Measurements from ENCODE around the gene PPP2R2C.
A peak's percentile ranks its signal among the peaks of the same experiment; 100 is the strongest.

The PPP2R2C gene

DNA sequence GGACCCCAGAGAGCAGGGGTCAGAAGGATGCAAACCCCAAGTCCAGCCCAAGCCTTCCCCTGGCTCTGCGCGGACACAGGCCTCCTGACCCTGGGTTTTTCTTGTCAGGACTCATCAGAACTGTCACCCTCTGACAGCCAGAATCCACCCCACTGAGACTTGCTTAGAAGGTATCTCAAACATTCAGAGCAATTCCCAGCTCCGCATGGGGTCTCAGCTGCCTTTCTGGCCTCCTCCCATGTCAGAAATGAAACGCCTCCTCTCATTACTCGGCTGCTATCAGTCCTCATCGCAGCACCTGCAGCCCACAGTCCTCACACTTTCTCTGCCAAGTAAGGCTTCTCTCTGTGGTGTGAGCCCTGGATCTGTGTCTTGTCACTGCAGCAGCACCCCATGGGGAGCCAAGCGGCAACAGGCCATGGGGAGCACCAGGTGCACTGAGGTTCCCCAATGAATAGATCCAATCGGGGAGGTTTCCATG lies 105.0 kb downstream of the PPP2R2C start:
- no peak for DNase-seq (ENCODE audit: low spot score)

DNA sequence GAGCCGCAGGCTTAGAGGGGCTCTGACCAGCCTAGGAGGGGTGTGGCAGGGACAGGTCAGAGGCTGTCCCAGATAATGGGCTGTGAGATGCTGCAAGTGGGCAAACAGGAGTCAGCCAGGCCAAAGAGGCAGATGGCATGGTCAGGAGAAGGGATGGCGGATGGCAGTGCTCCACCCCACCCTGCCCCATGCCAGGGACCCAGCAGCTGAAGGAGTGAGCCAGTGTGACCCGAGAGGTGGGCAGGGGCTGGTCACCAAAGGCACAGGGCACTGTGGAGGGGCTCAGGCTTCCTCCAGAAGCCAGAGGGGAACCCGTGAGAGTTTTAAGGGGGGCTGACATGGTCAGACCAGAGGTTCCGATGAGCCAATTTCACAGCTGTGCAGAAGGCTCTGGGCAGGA lies 105.8 kb downstream of the PPP2R2C start:
- no peak for DNase-seq (ENCODE audit: low spot score)

DNA sequence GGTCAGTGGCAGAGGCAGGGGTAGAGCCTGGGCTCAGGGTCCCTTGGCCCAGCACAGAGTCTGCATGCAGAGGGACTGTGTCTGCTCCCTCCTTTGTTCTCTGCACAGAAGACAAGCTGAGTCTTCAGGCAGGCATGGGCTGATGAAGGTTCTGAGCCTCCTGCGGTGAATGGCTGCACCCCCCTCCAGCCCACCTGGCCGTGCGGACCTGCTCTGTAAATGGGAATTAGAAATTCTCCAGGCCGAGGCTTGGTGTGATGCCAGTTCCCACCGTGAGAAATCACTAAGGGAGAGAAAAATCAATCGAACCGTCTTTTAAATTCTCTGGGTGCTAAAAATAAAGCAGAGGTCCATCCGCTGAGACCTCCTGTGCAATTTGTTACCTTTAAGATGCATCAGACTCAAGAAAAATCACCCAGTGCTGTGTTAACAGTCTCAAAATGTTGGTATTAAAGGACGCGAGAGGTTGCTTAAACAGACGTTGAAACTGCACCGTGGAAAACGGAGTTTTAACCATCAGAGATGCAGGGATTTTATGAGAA lies 106.8 kb downstream of the PPP2R2C start:
- DNase-seq (ENCODE audit: low spot score), result no peak

DNA sequence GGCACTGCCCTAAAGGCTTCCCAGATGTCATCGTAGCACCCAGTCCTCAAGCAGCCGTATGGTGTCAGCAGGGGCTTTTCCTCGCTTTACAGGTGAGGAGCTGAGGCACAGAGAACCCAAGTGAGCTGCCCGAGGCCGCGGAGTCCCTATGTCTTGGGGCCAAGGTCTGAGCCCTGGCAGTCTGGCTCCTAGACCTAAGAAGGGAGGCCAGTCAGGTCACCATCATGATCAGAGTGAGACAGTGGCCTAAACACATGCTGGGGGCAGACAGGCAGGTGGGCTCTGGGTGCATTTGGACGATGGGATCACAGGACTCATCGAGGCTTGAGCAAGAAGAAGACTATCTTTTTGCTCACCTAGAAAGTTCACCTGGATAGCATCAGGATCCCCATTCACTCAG lies 107.8 kb downstream of the PPP2R2C start:
- DNase-seq (ENCODE audit: low spot score), result no peak

GRCh38 chr4:6364146-6364545 lies 108.3 kb downstream of the PPP2R2C start:
- DNase-seq (ENCODE audit: low spot score), result no peak

- DNase-seq (ENCODE audit: low spot score), result peak; percentile 12
Observed at GRCh38 chr4:6362896-6363295, 109.5 kb downstream of the PPP2R2C start.

- DNase-seq (ENCODE audit: low spot score), result no peak
Observed at GRCh38 chr4:6362243-6362885, 110.0 kb downstream of the PPP2R2C start.

DNA sequence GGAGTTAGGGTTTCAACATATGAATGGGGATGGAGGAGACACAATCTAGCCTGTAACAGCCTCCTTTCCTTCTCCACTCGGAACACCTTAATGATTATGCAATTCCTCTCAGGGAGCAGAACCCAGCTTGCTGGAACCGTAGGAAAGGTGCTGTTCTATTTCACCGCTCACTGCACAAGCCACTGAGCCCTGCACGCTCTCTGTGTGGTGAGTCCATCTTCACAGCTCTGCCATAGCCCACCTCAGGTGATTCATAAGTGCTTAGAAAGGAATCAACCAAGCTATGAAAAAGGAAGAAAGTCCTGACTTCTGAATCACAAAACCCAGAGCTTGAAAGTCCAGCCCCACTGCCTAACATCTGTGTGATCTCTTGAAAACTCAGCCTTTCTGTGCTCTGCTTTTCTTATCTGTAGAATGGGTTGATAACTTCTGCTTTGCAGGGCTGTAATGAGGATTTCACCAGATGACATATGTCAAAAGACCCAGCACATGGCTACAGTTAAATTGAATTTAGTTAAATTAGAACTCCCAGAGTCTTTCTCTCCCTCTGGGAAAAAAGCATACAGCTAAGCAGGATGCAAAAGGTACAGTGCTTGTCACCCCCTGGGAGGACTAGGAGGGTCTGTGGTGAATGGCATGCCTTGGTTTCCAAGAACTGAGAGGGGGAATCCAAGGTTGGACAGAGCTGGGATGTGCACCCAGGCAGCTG lies 111.2 kb downstream of the PPP2R2C start:
- DNase-seq (ENCODE audit: low spot score), result no peak

DNA sequence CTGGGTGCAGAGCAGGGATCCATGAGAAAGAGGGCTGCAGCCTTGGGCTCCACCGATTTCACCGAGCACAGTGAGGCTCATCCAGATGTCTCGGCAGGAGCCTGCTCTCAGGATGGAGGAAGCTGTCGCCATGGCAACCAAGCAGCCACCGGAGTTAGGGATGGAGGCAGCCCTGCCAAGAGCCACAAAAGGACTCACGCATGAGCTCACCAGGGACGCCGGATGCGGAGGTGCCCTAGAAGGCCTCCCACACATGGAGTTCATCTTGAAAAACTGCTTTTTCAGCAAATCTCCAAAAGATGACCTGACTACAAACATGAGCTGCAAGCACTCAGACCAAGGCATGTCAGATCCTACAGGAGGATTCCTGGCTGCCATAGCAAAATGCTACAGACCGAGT lies 112.0 kb downstream of the PPP2R2C start:
- no peak for DNase-seq (ENCODE audit: low spot score)

DNA sequence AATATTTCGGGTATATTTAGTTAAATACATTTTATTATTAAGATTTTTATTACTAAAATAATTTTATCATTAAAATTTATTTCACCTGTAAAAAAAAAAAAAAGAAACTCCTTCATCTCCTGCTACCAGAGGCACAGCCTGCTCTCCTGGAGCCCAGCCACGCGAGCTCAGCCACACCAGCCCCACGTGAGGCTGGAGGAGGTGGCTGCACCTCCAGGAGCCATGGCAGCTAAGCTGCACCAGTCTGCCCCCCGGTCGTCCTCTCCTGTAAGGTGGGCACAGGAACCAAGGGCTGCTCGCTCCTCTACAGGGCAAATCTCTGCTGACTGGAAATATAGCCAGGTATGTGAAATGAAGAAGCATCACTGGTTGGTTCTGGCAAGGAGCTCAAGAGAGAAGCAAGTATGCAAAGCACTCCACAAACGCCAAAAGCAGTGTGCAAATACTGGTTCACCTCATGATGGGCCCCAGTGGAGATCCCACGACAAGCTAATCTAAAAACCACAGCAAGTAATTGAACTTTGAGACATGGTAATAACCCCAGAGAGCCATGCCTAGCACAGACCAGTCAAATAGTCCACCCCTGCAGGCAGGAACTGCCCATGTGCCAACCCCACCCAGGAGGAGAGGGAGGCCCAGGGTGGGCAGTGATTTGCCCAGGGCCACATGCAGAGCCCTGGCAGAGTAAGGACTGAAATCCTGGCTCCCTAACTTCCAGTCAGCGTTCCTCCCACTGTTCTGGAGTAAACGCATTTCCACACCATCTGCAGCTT lies 112.7 kb downstream of the PPP2R2C start:
- DNase-seq (ENCODE audit: low spot score), result no peak

GRCh38 chr4:6357476-6357875 lies 114.9 kb downstream of the PPP2R2C start:
- no peak for DNase-seq (ENCODE audit: low spot score)

- DNase-seq (ENCODE audit: low spot score), result no peak
Observed at GRCh38 chr4:6356076-6356560, 116.3 kb downstream of the PPP2R2C start.

GRCh38 chr4:6355052-6355451 lies 117.4 kb downstream of the PPP2R2C start:
- DNase-seq (ENCODE audit: low spot score), result no peak

- DNase-seq (ENCODE audit: low spot score), result no peak
Observed at GRCh38 chr4:6354626-6355025, 117.8 kb downstream of the PPP2R2C start.

DNA sequence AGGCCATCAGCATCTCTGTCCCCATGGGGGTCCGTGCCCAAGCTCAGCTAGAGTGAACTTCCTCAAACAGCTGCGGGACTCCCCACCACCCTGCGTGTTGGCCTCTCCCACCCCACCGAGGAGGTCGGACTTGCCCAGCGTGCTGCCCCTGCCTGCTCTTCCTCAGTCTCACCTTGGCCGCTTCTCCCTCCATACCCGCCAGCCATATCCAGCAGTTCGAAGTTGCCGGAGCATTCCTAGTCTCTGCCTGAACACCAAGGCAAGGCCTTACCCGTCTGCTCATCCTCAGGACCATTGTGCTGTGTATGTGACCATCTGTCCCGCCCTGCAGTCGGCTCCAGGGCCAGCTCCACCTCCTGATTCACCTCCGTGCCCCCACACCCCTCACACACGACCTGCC lies 118.3 kb downstream of the PPP2R2C start:
- DNase-seq (ENCODE audit: low spot score), result no peak

- no peak for DNase-seq (ENCODE audit: low spot score)
Observed at GRCh38 chr4:6352031-6352692, 120.3 kb downstream of the PPP2R2C start.

- DNase-seq (ENCODE audit: low spot score), result no peak
Observed at GRCh38 chr4:6351246-6352000, 121.0 kb downstream of the PPP2R2C start.

DNA sequence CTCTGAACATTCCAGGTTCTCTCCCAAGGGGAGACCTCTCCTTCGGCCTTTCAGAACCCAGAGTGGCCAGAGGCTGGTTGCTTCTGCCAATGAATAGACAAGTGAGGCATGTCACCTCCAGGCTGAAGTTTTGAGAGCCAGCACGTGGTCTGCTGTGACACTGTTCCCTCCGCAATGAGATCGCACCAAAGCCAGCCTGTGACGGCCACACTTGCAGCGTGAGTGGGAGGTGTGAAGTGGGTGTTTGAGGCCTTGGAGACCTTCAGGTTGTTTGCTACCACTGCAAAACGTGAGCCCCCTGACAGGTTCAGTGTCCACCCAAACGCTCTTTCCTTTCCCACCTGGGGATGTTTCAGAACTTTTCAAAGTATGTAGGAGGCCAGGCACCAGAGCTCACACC lies 121.8 kb downstream of the PPP2R2C start:
- DNase-seq (ENCODE audit: low spot score), result no peak

GRCh38 chr4:6349896-6350603 lies 122.4 kb downstream of the PPP2R2C start:
- no peak for DNase-seq (ENCODE audit: low spot score)

- DNase-seq (ENCODE audit: low spot score), result no peak
Observed at GRCh38 chr4:6348408-6348807, 124.0 kb downstream of the PPP2R2C start.

Data from germinal center (tissue), 1 donor.